ENCODE data around the gene VNN1.

Gene VNN1

DNA sequence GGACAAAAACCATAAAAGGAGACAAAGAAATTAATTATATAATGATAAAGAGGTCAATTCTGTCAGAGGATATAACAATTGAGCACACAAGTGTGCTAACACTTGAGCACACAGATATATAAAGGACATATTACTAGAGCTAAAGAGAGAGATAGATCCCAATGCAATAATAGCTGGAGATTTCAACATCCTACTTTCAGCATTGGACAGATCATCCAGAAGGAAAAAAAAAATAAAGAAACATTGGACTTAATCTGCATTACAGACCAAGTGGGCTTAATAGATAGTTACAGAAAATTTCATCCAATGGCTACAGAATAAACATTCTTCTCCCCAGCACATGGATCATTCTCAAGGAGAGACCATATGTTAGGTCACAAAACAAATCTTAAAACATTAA, 9.9 kb downstream of the VNN1 start:
- TF ChIP-seq, protein P1, sequence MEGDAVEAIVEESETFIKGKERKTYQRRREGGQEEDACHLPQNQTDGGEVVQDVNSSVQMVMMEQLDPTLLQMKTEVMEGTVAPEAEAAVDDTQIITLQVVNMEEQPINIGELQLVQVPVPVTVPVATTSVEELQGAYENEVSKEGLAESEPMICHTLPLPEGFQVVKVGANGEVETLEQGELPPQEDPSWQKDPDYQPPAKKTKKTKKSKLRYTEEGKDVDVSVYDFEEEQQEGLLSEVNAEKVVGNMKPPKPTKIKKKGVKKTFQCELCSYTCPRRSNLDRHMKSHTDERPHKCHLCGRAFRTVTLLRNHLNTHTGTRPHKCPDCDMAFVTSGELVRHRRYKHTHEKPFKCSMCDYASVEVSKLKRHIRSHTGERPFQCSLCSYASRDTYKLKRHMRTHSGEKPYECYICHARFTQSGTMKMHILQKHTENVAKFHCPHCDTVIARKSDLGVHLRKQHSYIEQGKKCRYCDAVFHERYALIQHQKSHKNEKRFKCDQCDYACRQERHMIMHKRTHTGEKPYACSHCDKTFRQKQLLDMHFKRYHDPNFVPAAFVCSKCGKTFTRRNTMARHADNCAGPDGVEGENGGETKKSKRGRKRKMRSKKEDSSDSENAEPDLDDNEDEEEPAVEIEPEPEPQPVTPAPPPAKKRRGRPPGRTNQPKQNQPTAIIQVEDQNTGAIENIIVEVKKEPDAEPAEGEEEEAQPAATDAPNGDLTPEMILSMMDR (conservative IDR thresholded peaks at IDR 0.05; ENCODE audit: low read depth), result no peak
- CTCF ChIA-PET, result interaction anchor here (0.7 to 1.3 kb wide), 2 partner anchors 12 to 373 kb away, joined by 3 to 8 read pairs; no protein-coding TSS in a partner anchor
- H3K27ac ChIP-seq, result no peak overlapping the region
- DNase-seq (ENCODE audit: low spot score), result no peak
- POLR2A ChIA-PET (ENCODE audit: low non-redundant PET), result no interaction called here

DNA sequence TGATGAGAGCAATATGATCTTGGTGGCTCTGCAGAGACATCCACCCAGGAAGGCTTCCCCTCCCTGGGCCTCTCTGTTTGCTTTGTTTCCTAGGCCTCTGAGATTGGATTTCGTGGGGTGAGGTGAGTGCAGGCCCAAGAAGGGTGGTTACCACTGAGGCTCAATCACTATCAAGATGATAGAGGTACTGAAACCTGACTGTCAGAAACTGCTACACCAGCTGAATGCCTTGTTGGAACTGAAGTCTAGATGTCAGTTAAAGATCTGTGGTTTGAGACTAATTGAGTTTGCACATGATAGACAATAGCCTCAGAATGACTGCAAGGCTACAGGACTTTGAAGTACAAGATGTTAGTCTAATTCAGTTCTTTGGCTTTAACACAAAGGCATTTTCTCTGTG, 15.2 kb downstream of the VNN1 start:
- DNase-seq (ENCODE audit: low spot score), result no peak
- POLR2A ChIA-PET (ENCODE audit: low non-redundant PET), result no interaction called here
- CTCF ChIA-PET, result interaction anchor here (1.0 kb wide), 1 partner anchor 28 kb away, joined by 4 read pairs; no protein-coding TSS in a partner anchor
- TF ChIP-seq, protein P1 (conservative IDR thresholded peaks at IDR 0.05; ENCODE audit: low read depth), result no peak
- no peak overlapping the region for H3K27ac ChIP-seq

DNA sequence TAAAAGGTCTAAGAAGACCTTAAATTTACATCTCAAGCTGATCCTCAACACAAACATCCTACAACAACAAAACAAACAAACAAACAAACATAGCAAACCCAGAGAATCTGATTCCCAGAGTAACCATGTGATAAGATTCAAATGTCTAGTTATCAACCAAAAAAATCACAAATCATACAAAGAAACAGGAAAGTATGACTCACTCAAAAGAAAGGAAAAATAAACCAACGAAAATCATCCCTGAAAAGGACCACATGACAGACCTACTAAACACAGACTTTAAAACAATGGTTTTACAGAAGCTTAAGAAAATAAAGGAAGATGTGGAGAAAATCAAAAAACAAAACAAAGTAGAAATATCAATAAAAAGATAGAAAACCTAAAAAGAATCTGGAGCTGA, 18.1 kb downstream of the VNN1 start:
- no peak overlapping the region for H3K27ac ChIP-seq
- DNase-seq (ENCODE audit: low spot score), result no peak
- ChIA-PET CTCF (interaction anchor here (0.7 kb wide), 1 partner anchor 727 kb away, joined by 6 read pairs; no protein-coding TSS in a partner anchor), POLR2A (ENCODE audit: low non-redundant PET) (no interaction called here)
- TF ChIP-seq, protein P1 (conservative IDR thresholded peaks at IDR 0.05; ENCODE audit: low read depth), result no peak

DNA sequence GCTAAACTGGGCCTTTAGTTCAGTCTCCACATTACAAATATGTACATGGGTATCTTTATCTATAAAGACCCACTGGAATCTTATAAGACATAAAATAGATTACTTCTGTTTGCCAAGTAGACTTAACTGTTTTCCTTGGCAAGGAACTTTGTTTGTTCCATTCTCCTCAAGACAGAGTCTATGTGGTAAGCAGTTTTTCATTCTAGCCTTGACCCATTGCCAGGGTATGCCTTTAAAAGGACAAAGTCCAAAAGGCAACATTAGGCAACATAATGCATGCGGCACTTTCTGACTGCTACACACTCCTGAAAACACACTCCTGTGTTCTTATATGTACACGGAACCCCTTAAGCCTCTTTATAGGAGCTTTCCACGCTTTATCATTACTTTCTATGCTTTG, 20.4 kb downstream of the VNN1 start:
- ChIA-PET POLR2A (ENCODE audit: low non-redundant PET) (no interaction called here), CTCF (interaction anchor here (0.6 kb wide), 1 partner anchor 154 kb away, joined by 4 read pairs; no protein-coding TSS in a partner anchor)
- DNase-seq (ENCODE audit: low spot score), result no peak
- H3K27ac ChIP-seq, result no peak overlapping the region
- TF ChIP-seq, protein P1 (conservative IDR thresholded peaks at IDR 0.05; ENCODE audit: low read depth), result no peak

DNA sequence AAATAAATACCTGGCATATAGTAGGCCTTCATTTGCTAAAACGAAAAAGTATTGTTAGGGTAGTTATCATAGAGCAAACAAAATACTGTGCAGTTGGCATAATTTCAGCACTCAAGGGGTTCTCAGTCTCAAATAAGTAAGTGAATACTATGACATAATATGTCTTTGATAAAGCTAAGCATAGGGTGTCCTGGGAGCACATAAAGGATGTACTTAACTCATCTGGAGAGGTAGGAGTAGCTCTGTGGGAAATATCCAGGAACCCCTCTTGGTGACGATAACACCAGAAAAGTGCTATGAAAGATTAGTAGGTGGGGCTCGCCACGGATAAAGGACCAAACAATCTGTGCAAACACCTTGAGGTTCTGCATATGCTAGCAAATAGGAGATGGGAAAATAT, 23.2 kb downstream of the VNN1 start:
- CTCF ChIA-PET, result interaction anchor here (0.6 kb wide), 1 partner anchor 1776 kb away, joined by 3 read pairs; no protein-coding TSS in a partner anchor
- POLR2A ChIA-PET (ENCODE audit: low non-redundant PET), result no interaction called here
- TF ChIP-seq, protein P1 (conservative IDR thresholded peaks at IDR 0.05; ENCODE audit: low read depth), result no peak
- H3K27ac ChIP-seq, result no peak overlapping the region
- no peak for DNase-seq (ENCODE audit: low spot score)

DNA sequence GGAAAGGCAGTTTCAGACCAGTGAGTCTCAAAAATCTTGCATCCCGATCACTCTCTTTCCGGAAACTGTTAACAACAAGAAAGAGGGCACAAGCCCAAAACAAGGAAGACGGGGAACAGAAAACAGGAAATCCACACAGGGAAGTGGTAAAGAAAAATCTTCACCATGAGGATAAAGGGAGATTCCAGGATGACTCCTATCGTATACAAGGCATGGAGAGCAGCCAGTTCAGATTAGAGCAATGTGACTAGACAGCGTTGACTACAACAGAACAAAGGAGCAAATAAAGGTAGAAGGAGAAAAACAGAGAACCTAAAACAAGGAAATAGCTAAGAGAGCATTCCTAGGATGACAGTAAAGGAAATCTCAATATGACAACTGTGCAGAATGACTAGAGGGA, 26.5 kb downstream of the VNN1 start:
- ChIA-PET POLR2A (ENCODE audit: low non-redundant PET) (no interaction called here), CTCF (no interaction called here)
- TF ChIP-seq, protein P1 (conservative IDR thresholded peaks at IDR 0.05; ENCODE audit: low read depth), result no peak

More for the DNA sequence above, 26.5 kb downstream of the VNN1 start:
- peak; percentile 8 for DNase-seq (ENCODE audit: low spot score)
- H3K27ac ChIP-seq, result no peak overlapping the region

Measured in RWPE1 (cell line).